Jurkat, Clone E6-1 (cell line): Measurements from ENCODE around the gene PCDHB15.
"Not testable (repeated sequence)": the region's sequence is repeated elsewhere in the genome, so short reads cannot be mapped to it uniquely, and the experiment has no call there.

Source experiments
- DNase-seq: peaks from one replicate; pipeline ENCODE4 v3.0.0-alpha.2; 2011; ENCODE audit warnings: low read depth, low spot score
- H3K4me3 ChIP-seq: 2 replicates; pipeline ENCODE4 v1.5.1; 2011; ENCODE audit warnings: mild to moderate bottlenecking, low read length, control low read depth, moderate library complexity

The PCDHB15 gene

DNA sequence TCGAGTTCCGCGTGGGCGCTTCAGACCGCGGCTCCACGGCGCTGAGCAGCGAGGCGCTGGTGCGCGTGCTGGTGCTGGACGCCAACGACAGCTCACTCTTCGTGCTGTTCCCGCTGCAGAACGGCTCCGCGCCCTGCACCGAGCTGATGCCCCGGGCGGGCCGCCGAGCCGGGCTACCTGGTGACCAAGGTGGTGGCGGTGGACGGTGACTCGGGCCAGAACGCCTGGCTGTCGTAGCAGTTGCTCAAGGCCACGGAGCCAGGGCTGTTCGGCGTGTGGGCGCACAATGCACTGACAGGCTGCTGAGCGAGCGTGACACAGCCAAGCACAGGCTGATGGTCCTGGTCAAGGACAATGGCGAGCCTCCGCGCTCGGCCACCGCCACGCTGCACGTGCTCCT lies 3.7 kb upstream of the PCDHB15 start:
- no peak for DNase-seq

DNA sequence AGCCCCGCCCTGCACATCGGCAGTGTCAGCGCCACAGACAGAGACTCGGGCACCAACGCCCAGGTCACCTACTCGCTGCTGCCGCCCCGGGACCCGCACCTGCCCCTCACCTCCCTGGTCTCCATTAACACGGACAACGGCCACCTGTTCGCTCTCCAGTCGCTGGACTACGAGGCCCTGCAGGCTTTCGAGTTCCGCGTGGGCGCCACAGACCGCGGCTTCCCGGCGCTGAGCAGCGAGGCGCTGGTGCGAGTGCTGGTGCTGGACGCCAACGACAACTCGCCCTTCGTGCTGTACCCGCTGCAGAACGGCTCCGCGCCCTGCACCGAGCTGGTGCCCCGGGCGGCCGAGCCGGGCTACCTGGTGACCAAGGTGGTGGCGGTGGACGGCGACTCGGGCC lies 1.8 kb downstream of the PCDHB15 start:
- DNase-seq = not testable (repeated sequence)

More for the DNA sequence above, 3.7 kb upstream of the PCDHB15 start:
- no peak overlapping the region for H3K4me3 ChIP-seq

DNA sequence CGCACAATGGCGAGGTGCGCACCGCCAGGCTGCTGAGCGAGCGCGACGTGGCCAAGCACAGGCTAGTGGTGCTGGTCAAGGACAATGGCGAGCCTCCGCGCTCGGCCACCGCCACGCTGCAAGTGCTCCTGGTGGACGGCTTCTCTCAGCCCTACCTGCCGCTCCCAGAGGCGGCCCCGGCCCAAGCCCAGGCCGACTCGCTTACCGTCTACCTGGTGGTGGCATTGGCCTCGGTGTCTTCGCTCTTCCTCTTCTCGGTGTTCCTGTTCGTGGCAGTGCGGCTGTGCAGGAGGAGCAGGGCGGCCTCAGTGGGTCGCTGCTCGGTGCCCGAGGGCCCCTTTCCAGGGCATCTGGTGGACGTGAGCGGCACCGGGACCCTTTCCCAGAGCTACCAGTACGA lies 2.2 kb downstream of the PCDHB15 start:
- DNase-seq, H3K4me3 ChIP-seq: not testable (repeated sequence)

More for the DNA sequence above, 1.8 kb downstream of the PCDHB15 start:
- not testable (repeated sequence) for H3K4me3 ChIP-seq

- DNase-seq = no peak
- no peak overlapping the region for H3K4me3 ChIP-seq
Measured at GRCh38 chr5:141250576-141250975, 5.4 kb downstream of the PCDHB15 start.

DNA sequence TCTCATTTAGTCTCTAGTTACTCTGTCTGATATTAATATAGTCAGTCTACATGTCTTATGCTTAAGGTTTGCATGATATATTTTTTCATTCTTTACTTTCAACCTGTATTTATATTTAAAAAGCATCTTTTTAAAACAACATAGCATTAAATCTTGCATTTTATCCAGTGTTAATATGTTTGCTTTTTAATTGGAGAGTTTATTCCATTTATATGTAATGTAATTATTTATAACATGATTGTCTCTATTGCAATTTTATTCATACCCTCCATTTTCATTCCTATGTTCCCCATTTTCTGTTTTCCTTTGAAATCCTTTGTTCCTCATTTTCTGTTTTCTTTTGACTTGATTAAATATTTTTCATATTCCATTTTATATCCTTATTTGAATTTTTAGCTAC lies 13.3 kb downstream of the PCDHB15 start:
- DNase-seq = no peak
- H3K4me3 ChIP-seq = no peak overlapping the region

DNA sequence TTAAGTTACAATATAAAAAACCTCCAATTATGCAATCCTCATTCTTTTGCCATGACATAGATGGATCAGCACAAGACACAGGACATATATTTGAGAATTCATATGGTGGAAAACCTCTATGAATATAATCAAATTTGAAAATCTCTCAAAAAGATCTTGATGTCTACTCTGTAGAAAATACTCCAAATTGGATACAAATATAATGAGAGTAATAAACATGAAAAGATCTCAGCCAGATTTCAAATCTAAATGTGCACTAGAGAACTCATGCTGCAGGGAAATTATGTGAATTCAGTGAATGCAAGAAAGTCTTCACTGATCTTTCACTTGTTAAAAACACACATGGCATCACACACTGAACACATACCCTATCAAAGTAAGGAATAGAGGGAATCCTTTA lies 13.8 kb downstream of the PCDHB15 start:
- no peak for DNase-seq

DNA sequence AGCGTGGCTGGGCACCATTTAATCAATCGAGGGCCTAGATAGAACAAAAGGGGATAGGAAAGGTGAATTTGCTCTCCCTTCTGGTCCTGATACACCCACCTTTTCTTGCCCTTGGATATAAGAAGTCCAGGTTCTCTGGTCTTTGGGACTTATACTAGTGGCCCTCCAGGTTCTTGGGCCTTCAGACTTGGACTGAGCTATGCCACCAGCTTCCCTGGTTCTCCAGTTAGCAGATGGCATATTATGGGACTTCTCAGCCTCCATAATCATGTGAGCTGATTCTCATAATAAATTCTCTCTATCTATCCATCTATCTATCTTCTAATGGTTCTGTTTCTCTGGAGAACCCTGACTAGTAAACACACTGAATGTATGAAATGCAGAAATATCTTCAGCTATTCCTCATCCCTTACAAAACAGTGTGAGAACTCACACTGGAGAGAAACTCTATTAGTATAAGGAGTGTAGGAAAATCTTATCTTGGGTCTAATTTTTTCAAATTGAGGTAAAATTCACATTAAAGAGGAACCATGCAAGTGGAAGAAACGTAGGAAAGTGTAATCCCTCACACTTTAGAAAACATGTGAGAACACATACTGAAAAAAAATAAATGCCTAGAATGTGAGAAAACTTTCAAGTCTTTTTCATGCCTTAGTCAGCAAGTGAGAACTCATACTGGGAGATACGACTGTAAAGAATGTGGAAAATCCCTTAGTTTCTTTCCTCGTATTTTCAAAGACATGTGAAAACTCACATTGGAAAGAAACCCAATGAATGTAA lies 15.5 kb downstream of the PCDHB15 start:
- no peak for DNase-seq
- no peak overlapping the region for H3K4me3 ChIP-seq

More for the DNA sequence above, 13.8 kb downstream of the PCDHB15 start:
- no peak overlapping the region for H3K4me3 ChIP-seq

DNA sequence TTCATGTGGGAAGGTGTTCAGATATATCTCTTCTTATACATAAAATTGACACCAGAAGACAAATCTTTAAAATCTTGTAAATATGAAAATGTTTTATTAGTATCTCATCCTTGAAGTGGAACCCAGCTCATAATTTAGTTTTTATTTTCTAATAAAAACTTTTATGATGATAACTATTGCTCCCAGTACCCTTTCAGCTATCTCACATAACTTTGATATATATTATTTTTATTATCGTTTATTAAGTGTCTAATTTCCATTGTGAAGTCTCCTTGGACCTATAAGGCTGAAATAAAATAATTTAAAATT lies 16.0 kb downstream of the PCDHB15 start:
- no peak overlapping the region for H3K4me3 ChIP-seq
- no peak for DNase-seq

DNA sequence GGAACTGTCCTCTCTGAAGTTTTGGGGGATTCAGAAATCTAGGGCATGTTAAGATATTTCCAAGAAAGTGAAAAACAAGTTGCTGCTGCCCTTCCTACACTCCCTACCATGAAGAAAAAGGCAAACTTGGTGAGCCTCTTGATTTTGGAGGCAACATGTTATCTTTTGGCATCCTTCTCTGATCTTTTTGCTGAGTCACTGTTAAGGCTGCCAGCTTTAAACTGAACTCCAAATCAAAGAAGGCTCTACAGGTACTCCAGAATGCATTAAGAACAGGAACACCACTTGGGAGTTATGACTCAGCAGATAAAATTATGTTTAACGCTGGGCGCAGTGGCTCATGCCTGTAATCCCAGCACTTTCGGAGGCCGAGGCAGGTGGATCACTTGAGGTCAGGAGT lies 24.0 kb downstream of the PCDHB15 start:
- DNase-seq = no peak
- no peak overlapping the region for H3K4me3 ChIP-seq

DNA sequence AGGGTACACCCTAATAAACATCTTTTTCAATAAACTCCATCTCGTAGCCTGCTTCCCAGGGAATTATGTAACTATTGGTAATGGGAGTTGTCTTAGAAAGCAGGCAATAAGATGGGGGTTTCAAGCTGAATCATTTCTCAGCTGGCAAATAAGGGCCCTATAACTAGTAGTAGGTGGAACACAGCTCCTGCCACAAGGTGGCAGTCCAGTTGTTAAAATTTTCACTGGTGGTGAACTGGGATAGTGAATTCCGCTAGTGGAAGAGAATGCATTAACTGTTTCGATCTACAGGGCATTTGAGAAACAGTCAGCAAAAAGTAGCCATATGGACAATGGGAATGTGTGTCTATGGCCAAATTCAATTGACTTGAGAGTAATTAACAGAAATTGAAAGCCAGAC lies 27.7 kb downstream of the PCDHB15 start:
- DNase-seq = no peak

GRCh38 chr5:141298376-141298775 lies 53.2 kb downstream of the PCDHB15 start:
- H3K4me3 ChIP-seq = no peak overlapping the region
- no peak for DNase-seq

More for the DNA sequence above, 27.7 kb downstream of the PCDHB15 start:
- H3K4me3 ChIP-seq = no peak overlapping the region
